Esophagus mucosa (tissue), 1 donor: ENCODE data around the gene POU2AF2. TPM values are rescaled to one million over a fixed set of nuclear protein-coding genes. Genes with fewer than 3 reads are reported as not detected.

Experiments used
- ATAC-seq: fragments of 200-7000 bp; cut with Tn5 transposase; one replicate; pipeline ENCODE4 v1.9.1; 2020
- total RNA-seq: library from RNA; stranded (reverse); gene quantifications from one replicate; pipeline ENCODE4 v1.2.4, GENCODE V29; 2023
- donor health status: DM: yes; HTN: yes; CAD: no.

Gene POU2AF2
- total RNA-seq, 1 donor from 2014 or later = not detected

GRCh38 chr11:111331711-111332479 is 86.4 kb downstream of the POU2AF2 start:
- peak; percentile 34 for ATAC-seq

DNA sequence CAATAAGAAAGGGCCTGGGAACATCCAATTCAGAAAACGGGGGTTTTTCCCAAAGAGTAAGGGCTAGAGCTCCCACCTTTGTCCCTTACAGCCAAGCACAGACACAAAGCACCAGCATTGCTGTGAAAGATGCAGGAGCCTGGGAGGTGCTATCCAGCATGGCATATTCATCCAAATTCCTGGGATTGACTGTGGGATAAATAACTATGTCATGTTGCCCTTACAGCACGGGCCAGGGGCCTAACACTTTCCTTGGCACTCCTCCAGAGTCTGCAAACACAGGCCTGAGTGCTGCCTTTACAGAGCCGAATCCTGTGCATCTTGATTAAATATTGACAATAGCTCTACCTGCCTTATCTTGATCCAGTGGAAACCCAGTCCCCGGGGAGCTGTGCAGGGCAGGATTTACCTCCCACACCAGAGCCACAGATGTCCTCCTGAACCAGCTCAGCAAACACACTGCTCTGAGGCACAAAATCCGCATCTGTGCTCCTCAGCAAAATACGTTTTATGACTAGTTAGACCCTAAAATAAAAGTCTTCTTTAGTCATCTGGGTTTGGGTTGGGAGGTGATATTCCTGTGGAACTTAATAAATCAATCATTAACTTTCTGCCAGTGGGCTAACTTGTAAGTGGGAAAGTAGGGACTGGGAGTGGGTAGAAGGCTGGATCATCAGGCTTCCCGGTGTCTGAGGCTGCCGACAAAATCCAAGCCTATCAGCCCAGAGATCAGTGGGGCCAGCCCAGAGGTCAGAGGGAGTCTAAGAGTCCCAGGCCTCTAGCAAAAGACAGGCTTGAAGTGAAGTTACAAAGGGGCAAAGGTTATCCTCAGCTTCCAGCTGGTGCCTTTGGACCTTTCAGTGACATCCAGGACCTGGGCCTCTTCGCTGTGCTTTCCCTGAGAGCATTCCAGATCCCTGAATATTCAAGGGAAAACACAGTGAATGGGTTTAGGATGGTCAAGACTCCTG is 89.3 kb downstream of the POU2AF2 start:
- ATAC-seq = no peak

DNA sequence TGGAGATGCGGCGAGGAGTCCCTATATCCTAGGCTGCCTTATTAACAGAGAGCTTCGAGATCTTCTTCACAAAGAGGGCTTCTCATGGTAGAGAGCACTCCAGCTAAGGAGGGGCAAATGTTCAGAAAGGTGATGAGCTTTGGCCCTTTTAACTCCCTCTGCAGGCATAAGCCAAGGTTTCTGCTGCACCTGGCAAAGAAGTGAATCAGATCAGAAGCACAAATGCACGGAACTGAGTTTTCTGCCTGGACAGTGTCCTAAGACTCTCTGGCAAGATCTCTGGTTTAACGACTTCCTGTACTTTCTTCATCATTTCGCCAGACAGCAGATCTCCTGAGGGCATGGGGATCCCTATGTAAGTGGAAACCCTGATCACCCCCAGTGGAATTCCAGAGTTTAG is 90.0 kb downstream of the POU2AF2 start:
- ATAC-seq = peak; percentile 21

Other genes starting within 250 kb of the POU2AF2 start
- gene POU2AF3, start 52.8 kb downstream of the POU2AF2 start, total RNA-seq = 3.8 TPM
- gene POU2AF1, start 133.6 kb downstream of the POU2AF2 start, total RNA-seq = 2.6 TPM